MM.1S (cell line): ENCODE results near the gene FOLR3.

Source experiments
- DNase-seq: peaks from one replicate; pipeline ENCODE4 v3.0.0-alpha.2; 2015
- H2AFZ ChIP-seq: fragments of 300-600 bp; sonication (generic); 2 replicates; pipeline ENCODE4 v1.6.0; 2016; ENCODE audit warnings: antibody characterized with exemption, low read length
- H3F3A ChIP-seq: fragments of 300-600 bp; sonication (generic); 2 replicates; pipeline ENCODE4 v1.6.1; 2016; ENCODE audit warnings: mild to moderate bottlenecking, antibody characterized with exemption, low read length, moderate library complexity, mixed read lengths; ENCODE audit not compliant: insufficient read depth
- H3K27ac ChIP-seq: fragments of 300-600 bp; sonication (generic); 2 replicates; pipeline ENCODE4 v1.5.1; 2016; ENCODE audit warnings: mild to moderate bottlenecking, low read length
- H3K27me3 ChIP-seq: fragments of 300-600 bp; sonication (generic); replicated peaks from 2 replicates; pipeline ENCODE4 v1.6.0; 2016; ENCODE audit warnings: low read length; ENCODE audit not compliant: insufficient read depth
- H3K36me3 ChIP-seq: fragments of 300-600 bp; sonication (generic); replicated peaks from 2 replicates; pipeline ENCODE4 v1.6.1; 2016; ENCODE audit warnings: mild to moderate bottlenecking, low read length, mixed read lengths; ENCODE audit not compliant: insufficient read depth
- H3K4me1 ChIP-seq: fragments of 300-600 bp; sonication (generic); 2 replicates; pipeline ENCODE4 v1.6.1; 2016; ENCODE audit warnings: low read length, mixed read lengths
- H3K4me2 ChIP-seq: fragments of 300-600 bp; sonication (generic); 2 replicates; pipeline ENCODE4 v1.6.0; 2016; ENCODE audit warnings: low read depth, low read length
- H3K4me3 ChIP-seq: fragments of 300-600 bp; sonication (generic); 2 replicates; pipeline ENCODE4 v1.5.1; 2016; ENCODE audit warnings: low read length, mixed read lengths
- H3K79me2 ChIP-seq: fragments of 300-600 bp; sonication (generic); 2 replicates; pipeline ENCODE4 v1.6.1; 2016; ENCODE audit warnings: mixed run types, low read length, mixed read lengths
- H3K9ac ChIP-seq: fragments of 300-600 bp; sonication (generic); 2 replicates; pipeline ENCODE4 v1.6.1; 2016; ENCODE audit warnings: low read length, mixed read lengths
- H3K9me2 ChIP-seq: fragments of 300-600 bp; sonication (generic); replicated peaks from 2 replicates; pipeline ENCODE4 v1.6.1; 2016; ENCODE audit warnings: mild to moderate bottlenecking, low read length, mixed read lengths; ENCODE audit not compliant: insufficient read depth
- H3K9me3 ChIP-seq: fragments of 300-600 bp; sonication (generic); replicated peaks from 2 replicates; pipeline ENCODE4 v1.6.1; 2016; ENCODE audit warnings: mild to moderate bottlenecking, low read length, mixed read lengths; ENCODE audit not compliant: insufficient read depth
- H4K20me1 ChIP-seq: fragments of 300-600 bp; sonication (generic); 2 replicates; pipeline ENCODE4 v1.6.1; 2016; ENCODE audit warnings: mild to moderate bottlenecking, low read length, moderate library complexity, mixed read lengths; ENCODE audit not compliant: insufficient read depth
- CTCF ChIP-seq: fragments of 300-600 bp; sonication (generic); IDR thresholded peaks from 2 replicates; pipeline ENCODE4 v1.5.1; 2016; ENCODE audit warnings: antibody characterized with exemption, low read length, mixed read lengths
- EZH2 ChIP-seq: fragments of 300-600 bp; sonication (generic); optimal IDR thresholded peaks from 2 replicates; pipeline ENCODE3; 2017; ENCODE audit warnings: low read depth, mild to moderate bottlenecking, antibody characterized with exemption, low read length, mixed read lengths
- EZH2phosphoT487 ChIP-seq: fragments of 300-600 bp; sonication (generic); IDR thresholded peaks from 2 replicates; pipeline ENCODE4 v1.6.1; 2018; ENCODE audit warnings: antibody characterized with exemption, low read length

FOLR3 gene

GRCh38 chr11:72100009-72100408 is 35.5 kb upstream of the FOLR3 start:
- Histone ChIP-seq H3K4me3 (no peak overlapping the region), H3K27me3 (no peaks in the 10 kb centered on the region), H3K36me3 (no peaks in the 10 kb centered on the region), H2AFZ (no peak overlapping the region), H3K4me2 (no peak overlapping the region), H3K9me2 (no peaks in the 10 kb centered on the region), H3K9me3 (no peaks in the 10 kb centered on the region), H3F3A (peaks cover 3% of the 10 kb centered on the region; the same call in 1 of the 2 replicates), H3K79me2 (peaks cover 38% of the 10 kb centered on the region), H3K27ac (no peak overlapping the region), H3K4me1 (peaks cover 12% of the 10 kb centered on the region), H3K9ac (no peak overlapping the region), H4K20me1 (no peaks in the 10 kb centered on the region)
- DNase-seq: no peak
- TF ChIP-seq EZH2phosphoT487 (no peak), CTCF (no peak), EZH2 (no peak)

GRCh38 chr11:72100462-72100861 is 35.1 kb upstream of the FOLR3 start:
- Histone ChIP-seq H3K9ac (no peak overlapping the region), H3K4me2 (no peak overlapping the region), H3F3A (peaks cover 3% of the 10 kb centered on the region; the same call in 1 of the 2 replicates), H4K20me1 (no peaks in the 10 kb centered on the region), H3K9me3 (no peaks in the 10 kb centered on the region), H3K27ac (no peak overlapping the region), H3K4me3 (no peak overlapping the region), H2AFZ (no peak overlapping the region), H3K36me3 (no peaks in the 10 kb centered on the region), H3K4me1 (peaks cover 12% of the 10 kb centered on the region), H3K79me2 (peaks cover 38% of the 10 kb centered on the region), H3K9me2 (no peaks in the 10 kb centered on the region), H3K27me3 (no peaks in the 10 kb centered on the region)
- no peak for DNase-seq
- TF ChIP-seq EZH2: no peak
- no peak for TF ChIP-seq EZH2phosphoT487
- no peak for TF ChIP-seq CTCF

- H3K27ac ChIP-seq: peak overlapping the region; percentile 85; the same call in 1 of the 2 replicates
- H3K27me3 ChIP-seq: no peaks in the 10 kb centered on the region
- peaks cover 38% of the 10 kb centered on the region for H3K79me2 ChIP-seq
- H2AFZ ChIP-seq: no peak overlapping the region
- DNase-seq: no peak
- H3K4me2 ChIP-seq: peak overlapping the region; percentile 71
- H3K36me3 ChIP-seq: no peaks in the 10 kb centered on the region
- peak overlapping the region; percentile 91 for H3K9ac ChIP-seq
- TF ChIP-seq CTCF: no peak
- TF ChIP-seq EZH2phosphoT487: no peak
- TF ChIP-seq EZH2: no peak
- H3K4me3 ChIP-seq: peak overlapping the region; percentile 86
- no peaks in the 10 kb centered on the region for H3K9me3 ChIP-seq
- H3K9me2 ChIP-seq: no peaks in the 10 kb centered on the region
- no peaks in the 10 kb centered on the region for H4K20me1 ChIP-seq
- H3F3A ChIP-seq: peaks cover 3% of the 10 kb centered on the region; the same call in 1 of the 2 replicates
- H3K4me1 ChIP-seq: peaks cover 12% of the 10 kb centered on the region
Observed at GRCh38 chr11:72102162-72102561, 33.4 kb upstream of the FOLR3 start.
